Measurements from ENCODE around the gene CR2.

- TF ChIP-seq CTCF (IDR thresholded peaks at IDR 0.05; ENCODE audit: low read length) (no peak), EZH2 (IDR thresholded peaks at IDR 0.05; ENCODE audit: borderline replicate concordance, low read length) (no peak)
Measured at GRCh38 chr1:207453710-207454045, 450 bp upstream of the CR2 start.
